Activated CD8-positive, alpha-beta memory T cell treated with anti-CD3 and anti-CD28 coated beads, Interleukin-2, amount 50 U/mL, for 1 hour (primary cell): ENCODE results near the gene COPS3.

ENCODE experiments used
- DNase-seq: peaks from one replicate; pipeline ENCODE4 v3.0.0-alpha.2; 2020; ENCODE audit errors: extremely low read depth

Gene COPS3

GRCh38 chr17:17216236-17216635 is 64.8 kb downstream of the COPS3 start:
- DNase-seq = no peak

GRCh38 chr17:17215575-17215974 is 65.5 kb downstream of the COPS3 start:
- no peak for DNase-seq

- no peak for DNase-seq
These were observed 66.2 kb downstream of the COPS3 start for GRCh38 chr17:17214646-17215436.

- DNase-seq = no peak
These were observed 67.3 kb downstream of the COPS3 start for GRCh38 chr17:17213775-17214174.

- no peak for DNase-seq
These were observed 73.0 kb downstream of the COPS3 start for GRCh38 chr17:17207998-17208397.

- DNase-seq = no peak
These were observed 74.1 kb downstream of the COPS3 start for GRCh38 chr17:17206913-17207335.

- peak; percentile 66 for DNase-seq
These were observed 74.7 kb downstream of the COPS3 start, which contains the start of gene PLD6 for GRCh38 chr17:17206124-17206912. TSS of gene PLD6 (minus strand) at chr17:17206333. CDS start at chr17:17206286, 47 bp downstream.

GRCh38 chr17:17205368-17206123 is 75.5 kb downstream of the COPS3 start:
- DNase-seq = no peak

- DNase-seq = no peak
These were observed 76.3 kb downstream of the COPS3 start for GRCh38 chr17:17204635-17205231.

- DNase-seq = no peak
These were observed 76.9 kb downstream of the COPS3 start for GRCh38 chr17:17204041-17204591.

- DNase-seq = no peak
These were observed 77.8 kb downstream of the COPS3 start for GRCh38 chr17:17203173-17203730.

- DNase-seq = no peak
These were observed 79.1 kb downstream of the COPS3 start for GRCh38 chr17:17201907-17202306.

- DNase-seq = no peak
These were observed 79.8 kb downstream of the COPS3 start for GRCh38 chr17:17201271-17201670.

GRCh38 chr17:17200831-17201230 is 80.2 kb downstream of the COPS3 start:
- DNase-seq = no peak

- DNase-seq = no peak
These were observed 80.7 kb downstream of the COPS3 start for GRCh38 chr17:17200311-17200710.

GRCh38 chr17:17198281-17198680 is 82.8 kb downstream of the COPS3 start:
- no peak for DNase-seq

- DNase-seq = no peak
These were observed 84.3 kb downstream of the COPS3 start for GRCh38 chr17:17196776-17197175.
